GM12878 (cell line): ENCODE data around the gene MAGI2. TPM values are rescaled to one million over a fixed set of nuclear protein-coding genes. Genes with fewer than 3 reads are reported as not detected.

Source experiments
- ATAC-seq: fragments of 200-7000 bp; cut with Tn5 transposase; 3 replicates; pipeline ENCODE4 v1.9.1; 2020; ENCODE audit warnings: mild to moderate bottlenecking, moderate library complexity
- BruUV-seq: library from RNA; stranded (reverse); fragments of 400-500 nt; replicated peaks from 2 replicates; lab custom pipeline; 2021; lab: Mats Ljungman, UMichigan
- CTCF ChIA-PET: fragments of 300-600 bp; sonication (Branson Sonifier 250); formaldehyde crosslinking; extraction: SDS; loops from one replicate; lab custom pipeline; 2021; ENCODE audit warnings: inconsistent platforms; lab: Yijun Ruan, JAX
- POLR2A ChIA-PET: fragments of 350-600 bp; formaldehyde crosslinking; extraction: SDS; loops from one replicate; lab custom pipeline; 2021; ENCODE audit warnings: inconsistent platforms; lab: Charles Lee
- RAD21 ChIA-PET: fragments of 300-600 bp; sonication (Branson Sonifier 250); formaldehyde crosslinking; loops from one replicate; lab custom pipeline; 2023; ENCODE audit warnings: antibody characterized with exemption; ENCODE audit not compliant: unreplicated experiment; lab: Charles Lee
- SMC1A ChIA-PET: fragments of 300-600 bp; sonication (Branson Sonifier 250); formaldehyde crosslinking; loops from one replicate; lab custom pipeline; 2023; ENCODE audit not compliant: unreplicated experiment, uncharacterized antibody; lab: Charles Lee
- DNase-seq: peaks from one replicate; pipeline ENCODE4 v3.0.0-alpha.2; 2011; ENCODE audit warnings: low read depth, low spot score
- FAIRE-seq: peaks from 3 replicates; lab custom pipeline; 2011; peaks lifted over from hg19 to GRCh38; lab: Jason Lieb, UNC
- H2AFZ ChIP-seq: 2 replicates; pipeline ENCODE4 v1.6.0; 2011; ENCODE audit warnings: low read depth, low read length, control low read depth; ENCODE audit not compliant: control insufficient read depth
- H3K27ac ChIP-seq: 2 replicates; pipeline ENCODE4 v1.5.1; 2011; ENCODE audit warnings: control low read depth; ENCODE audit not compliant: control insufficient read depth, insufficient read depth
- H3K27me3 ChIP-seq, 2 experiments: replicated peaks in 1 of 2; 2 replicates each; pipeline versions ENCODE4 v1.6.0 to v1.6.1; 2011; ENCODE audit warnings: low read length in 1 of 2; ENCODE audit not compliant: control insufficient read depth in 2 of 2, insufficient read depth in 2 of 2
- H3K36me3 ChIP-seq, 2 experiments: 2 replicates each; pipeline ENCODE4 v1.5.1; 2011; ENCODE audit warnings: low read length in 1 of 2; ENCODE audit not compliant: control insufficient read depth in 2 of 2, insufficient read depth in 2 of 2
- H3K4me1 ChIP-seq: 2 replicates; pipeline ENCODE4 v1.6.1; 2011; ENCODE audit warnings: mild to moderate bottlenecking, low read length, moderate library complexity, mixed read lengths; ENCODE audit not compliant: control insufficient read depth, insufficient read depth
- H3K4me2 ChIP-seq: 2 replicates; pipeline ENCODE4 v1.6.0; 2011; ENCODE audit warnings: control low read depth; ENCODE audit not compliant: control insufficient read depth, insufficient read depth
- H3K4me3 ChIP-seq: fragments of 200-600 bp; sonication (generic); 2 replicates; pipeline ENCODE4 v1.5.1; 2016
- H3K79me2 ChIP-seq: 2 replicates; pipeline ENCODE4 v1.6.0; 2011; ENCODE audit warnings: low read length; ENCODE audit not compliant: control insufficient read depth, insufficient read depth
- H3K9ac ChIP-seq: 2 replicates; pipeline ENCODE4 v1.8.0; 2011; ENCODE audit warnings: low read length, control low read depth, mixed read lengths; ENCODE audit not compliant: control insufficient read depth, insufficient read depth
- H3K9me3 ChIP-seq: replicated peaks from 3 replicates; pipeline ENCODE4 v1.5.1; 2011; ENCODE audit warnings: mild to moderate bottlenecking, low read length; ENCODE audit not compliant: control insufficient read depth, insufficient read depth
- H4K20me1 ChIP-seq: 2 replicates; pipeline ENCODE4 v1.6.0; 2011; ENCODE audit not compliant: control insufficient read depth, insufficient read depth
- CREM ChIP-seq: IDR thresholded peaks from 2 replicates; pipeline ENCODE4 v1.6.1; 2014; ENCODE audit warnings: antibody characterized with exemption, low read depth
- FOXK2 ChIP-seq: fragments of 450-650 bp; IDR thresholded peaks from 2 replicates; pipeline ENCODE4 v1.6.1; 2017; ENCODE audit warnings: mild to moderate bottlenecking, moderate library complexity
- HCFC1 ChIP-seq: fragments of 150-350 bp; IDR thresholded peaks from 2 replicates; pipeline ENCODE4 v1.6.1; 2014; ENCODE audit warnings: low read length
- LARP7 ChIP-seq: fragments of 450-650 bp; IDR thresholded peaks from 2 replicates; pipeline ENCODE4 v1.6.1; 2017; ENCODE audit warnings: mild to moderate bottlenecking
- NFYB ChIP-seq: IDR thresholded peaks from 2 replicates; pipeline ENCODE4 v1.6.1; 2011; ENCODE audit warnings: low read depth, mild to moderate bottlenecking, low read length, improper control_type of control experiment, moderate library complexity; ENCODE audit not compliant: insufficient read depth
- NRF1 ChIP-seq: conservative IDR thresholded peaks from 2 replicates; pipeline ENCODE4 v1.6.1; 2011; ENCODE audit warnings: mild to moderate bottlenecking, low read depth, low read length, improper control_type of control experiment
- PBX3 ChIP-seq: IDR thresholded peaks from 2 replicates; pipeline ENCODE4 v1.6.1; 2011; ENCODE audit warnings: mild to moderate bottlenecking, low read depth, low read length, moderate library complexity; ENCODE audit not compliant: insufficient replicate concordance
- RBBP5 ChIP-seq: fragments of 200-600 bp; sonication (generic); conservative IDR thresholded peaks from 2 replicates; pipeline ENCODE4 v1.6.1; 2016
- SREBF2 ChIP-seq: IDR thresholded peaks from 2 replicates; pipeline ENCODE4 v1.6.1; 2012; ENCODE audit warnings: mild to moderate bottlenecking, low read length
- ZNF217 ChIP-seq: fragments of 450-650 bp; IDR thresholded peaks from 2 replicates; pipeline ENCODE4 v1.6.1; 2017; ENCODE audit warnings: antibody characterized with exemption, mild to moderate bottlenecking
- ZNF274 ChIP-seq: IDR thresholded peaks from one replicate; pipeline ENCODE4 v1.8.0; 2011; ENCODE audit not compliant: insufficient read length, insufficient read depth
- ZNF592 ChIP-seq: fragments of 450-650 bp; IDR thresholded peaks from 2 replicates; pipeline ENCODE4 v1.6.1; 2017; ENCODE audit warnings: mild to moderate bottlenecking, moderate library complexity
- WGBS: methylation state at CpG from one replicate; pipeline ENCODE4 v1.1.6; 2016; ENCODE audit warnings: low lambda C conversion rate; ENCODE audit not compliant: insufficient replicate concordance, insufficient coverage; ENCODE audit errors: missing lambda C conversion rate; 5-methylcytosine and 5-hydroxymethylcytosine counted together
- in situ Hi-C: fragments of 300-500 bp; cut with MboI; formaldehyde crosslinking; loops from 9 replicates; pipeline ENCODE4 v1.14.3; 2018; ENCODE audit warnings: mixed read lengths
- intact Hi-C: fragments of 100-400 bp; cut with micrococcal nuclease; formaldehyde crosslinking; loops from one replicate; pipeline ENCODE4 v1.14.2; 2022; ENCODE audit not compliant: unreplicated experiment
- polyA plus RNA-seq, 11 experiments: library from polyadenylated mRNA; depleted of rRNA in 4 of 11; unstranded in 6 of 11; stranded (reverse) in 5 of 11; fragments of >200 nt; fragmentation: Nextera tagmentation in 4 of 11; fragmentation: Illumina TruSeq in 1 of 11; extraction: Ambion mirVana in 4 of 11; extraction: Trizol in 1 of 11; gene quantifications; 1 replicate in 1 of 11; 2 replicates in 10 of 11; pipeline versions ENCODE4 v1.2.1 to v1.2.3, GENCODE V29; 2011 to 2016; ENCODE audit warnings: inconsistent platforms in 2 of 11, missing spikeins in 2 of 11, low read depth in 1 of 11
- total RNA-seq, 4 experiments: library from RNA; depleted of rRNA in 3 of 4; stranded (reverse); fragments of >200 nt in 3 of 4; fragmentation: Illumina TruSeq in 1 of 4; extraction: Trizol in 1 of 4; gene quantifications; 2 replicates each; pipeline versions ENCODE4 v1.2.1 to v1.2.3, GENCODE V29; 2013 to 2021

MAGI2 gene
- total and polyA plus RNA-seq, 10 of the 15 experiments (the other 5 are each of a cell fraction or from before 2014, with no cell fraction given): 0.01 to 0.31 (median 0.05) TPM; not detected in 2

GRCh38 chr7:78412216-78412858 lies 1041.1 kb downstream of the MAGI2 start:
- ChIA-PET RAD21 (no interaction called here), POLR2A (no interaction called here), CTCF (no interaction called here), SMC1A (no interaction called here)
- Histone ChIP-seq H3K4me1 (no peaks in the 10 kb centered on the region), H3K4me3 (no peak overlapping the region), H3K27me3 (no peaks in the 10 kb centered on the region), H3K36me3 (no peaks in the 10 kb centered on the region), H2AFZ (no peak overlapping the region), H3K9me3 (no peaks in the 10 kb centered on the region), H3K79me2 (no peaks in the 10 kb centered on the region), H3K27ac (no peak overlapping the region), H4K20me1 (no peaks in the 10 kb centered on the region), H3K4me2 (no peak overlapping the region), H3K9ac (no peak overlapping the region)
- DNase-seq (no peak), ATAC-seq (no peak), FAIRE-seq (no peak)
- in situ Hi-C loops (no loop called here), intact Hi-C loops (no loop called here)
- BruUV-seq: no TSS peak
- 36% methylated on average over 3 of the region's 3 CpGs for WGBS
- TF ChIP-seq NRF1 (no peak), LARP7 (no peak)
- TF ChIP-seq, all 136 proteins: peak for 0

- H3K9me3 ChIP-seq: no peaks in the 10 kb centered on the region
- CTCF ChIA-PET: no interaction called here
- H3K4me1 ChIP-seq: no peaks in the 10 kb centered on the region
- no peaks in the 10 kb centered on the region for H4K20me1 ChIP-seq
- WGBS: 25% methylated on average over 3 of the region's 3 CpGs
- no TSS peak for BruUV-seq
- in situ Hi-C loops: no loop called here
- FAIRE-seq: no peak
- no peaks in the 10 kb centered on the region for H3K79me2 ChIP-seq
- RAD21 ChIA-PET: no interaction called here
- ATAC-seq: no peak
- H3K4me3 ChIP-seq: no peak overlapping the region
- no peak overlapping the region for H3K27ac ChIP-seq
- no peak for DNase-seq
- POLR2A ChIA-PET: no interaction called here
- SMC1A ChIA-PET: no interaction called here
- no peaks in the 10 kb centered on the region for H3K36me3 ChIP-seq
- H3K4me2 ChIP-seq: no peak overlapping the region
- no peaks in the 10 kb centered on the region for H3K27me3 ChIP-seq
- intact Hi-C loops: no loop called here
- no peak overlapping the region for H3K9ac ChIP-seq
- no peak overlapping the region for H2AFZ ChIP-seq
- TF ChIP-seq PBX3 (no peak), ZNF274 (no peak), RBBP5 (no peak), CREM (no peak), FOXK2 (no peak), HCFC1 (no peak), NFYB (no peak), ZNF217 (no peak), ZNF592 (no peak), SREBF2 (no peak)
Observed at GRCh38 chr7:78407031-78407430, 1046.4 kb downstream of the MAGI2 start.
